MM.1S (cell line): Measurements from ENCODE around the gene SNTG2.

Experiments used
- EZH2 ChIP-seq: fragments of 300-600 bp; sonication (generic); optimal IDR thresholded peaks from 2 replicates; pipeline ENCODE3; 2017; ENCODE audit warnings: low read depth, mild to moderate bottlenecking, antibody characterized with exemption, low read length, mixed read lengths
- TF ChIP-seq, protein P1 (sequence below): fragments of 300-600 bp; sonication (generic); IDR thresholded peaks from 2 replicates; pipeline ENCODE4 v1.5.1; 2016; ENCODE audit warnings: antibody characterized with exemption, low read length, mixed read lengths

- TF ChIP-seq, protein P1, sequence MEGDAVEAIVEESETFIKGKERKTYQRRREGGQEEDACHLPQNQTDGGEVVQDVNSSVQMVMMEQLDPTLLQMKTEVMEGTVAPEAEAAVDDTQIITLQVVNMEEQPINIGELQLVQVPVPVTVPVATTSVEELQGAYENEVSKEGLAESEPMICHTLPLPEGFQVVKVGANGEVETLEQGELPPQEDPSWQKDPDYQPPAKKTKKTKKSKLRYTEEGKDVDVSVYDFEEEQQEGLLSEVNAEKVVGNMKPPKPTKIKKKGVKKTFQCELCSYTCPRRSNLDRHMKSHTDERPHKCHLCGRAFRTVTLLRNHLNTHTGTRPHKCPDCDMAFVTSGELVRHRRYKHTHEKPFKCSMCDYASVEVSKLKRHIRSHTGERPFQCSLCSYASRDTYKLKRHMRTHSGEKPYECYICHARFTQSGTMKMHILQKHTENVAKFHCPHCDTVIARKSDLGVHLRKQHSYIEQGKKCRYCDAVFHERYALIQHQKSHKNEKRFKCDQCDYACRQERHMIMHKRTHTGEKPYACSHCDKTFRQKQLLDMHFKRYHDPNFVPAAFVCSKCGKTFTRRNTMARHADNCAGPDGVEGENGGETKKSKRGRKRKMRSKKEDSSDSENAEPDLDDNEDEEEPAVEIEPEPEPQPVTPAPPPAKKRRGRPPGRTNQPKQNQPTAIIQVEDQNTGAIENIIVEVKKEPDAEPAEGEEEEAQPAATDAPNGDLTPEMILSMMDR: no peak
- no peak for TF ChIP-seq EZH2
These were observed 64.2 kb downstream of the SNTG2 start for GRCh38 chr2:1014802-1015201.
